ENCODE data around the gene KIFC3.

Gene KIFC3

GRCh38 chr16:57773655-57774295, 28.5 kb downstream of the KIFC3 start:
- no peak overlapping the region for H3K4me3 Mint-ChIP-seq
- TF ChIP-seq CTCF (IDR thresholded peaks at IDR 0.05), result no peak
- no peaks in the 10 kb centered on the region for H3K9me3 Mint-ChIP-seq
- H3K27ac Mint-ChIP-seq, result peak overlapping the region; percentile 57
- no peaks in the 10 kb centered on the region for H3K36me3 Mint-ChIP-seq (ENCODE audit: low read depth)
- peaks cover 24% of the 10 kb centered on the region for H3K4me1 Mint-ChIP-seq
- H3K27me3 Mint-ChIP-seq (ENCODE audit: low read depth, poor library complexity), result peaks cover 4% of the 10 kb centered on the region
- no peak for DNase-seq

DNA sequence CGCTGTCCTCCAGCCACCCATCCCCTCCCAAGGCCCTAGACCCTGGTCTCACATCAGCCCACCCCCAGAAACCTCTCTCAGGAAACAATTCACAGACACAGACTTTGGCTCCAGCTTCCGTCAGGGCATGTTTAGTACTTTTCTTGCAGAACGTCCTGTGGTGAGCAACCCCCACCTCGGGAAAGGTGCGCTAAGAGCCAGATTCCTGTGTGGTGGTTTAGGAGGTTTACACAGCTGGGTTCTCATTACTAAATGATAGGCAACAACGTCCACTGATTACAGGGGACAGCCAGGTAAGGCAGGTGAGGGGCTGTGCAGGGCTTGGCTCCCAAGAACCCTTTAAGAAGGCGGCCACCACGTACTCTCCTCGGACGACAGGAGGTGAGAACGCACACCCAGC, 29.3 kb downstream of the KIFC3 start:
- TF ChIP-seq CTCF (IDR thresholded peaks at IDR 0.05), result no peak
- peaks cover 4% of the 10 kb centered on the region for H3K27me3 Mint-ChIP-seq (ENCODE audit: low read depth, poor library complexity)
- no peaks in the 10 kb centered on the region for H3K36me3 Mint-ChIP-seq (ENCODE audit: low read depth)
- no peak overlapping the region for H3K27ac Mint-ChIP-seq
- H3K4me3 Mint-ChIP-seq, result no peak overlapping the region
- no peaks in the 10 kb centered on the region for H3K9me3 Mint-ChIP-seq
- H3K4me1 Mint-ChIP-seq, result peaks cover 24% of the 10 kb centered on the region
- no peak for DNase-seq

DNA sequence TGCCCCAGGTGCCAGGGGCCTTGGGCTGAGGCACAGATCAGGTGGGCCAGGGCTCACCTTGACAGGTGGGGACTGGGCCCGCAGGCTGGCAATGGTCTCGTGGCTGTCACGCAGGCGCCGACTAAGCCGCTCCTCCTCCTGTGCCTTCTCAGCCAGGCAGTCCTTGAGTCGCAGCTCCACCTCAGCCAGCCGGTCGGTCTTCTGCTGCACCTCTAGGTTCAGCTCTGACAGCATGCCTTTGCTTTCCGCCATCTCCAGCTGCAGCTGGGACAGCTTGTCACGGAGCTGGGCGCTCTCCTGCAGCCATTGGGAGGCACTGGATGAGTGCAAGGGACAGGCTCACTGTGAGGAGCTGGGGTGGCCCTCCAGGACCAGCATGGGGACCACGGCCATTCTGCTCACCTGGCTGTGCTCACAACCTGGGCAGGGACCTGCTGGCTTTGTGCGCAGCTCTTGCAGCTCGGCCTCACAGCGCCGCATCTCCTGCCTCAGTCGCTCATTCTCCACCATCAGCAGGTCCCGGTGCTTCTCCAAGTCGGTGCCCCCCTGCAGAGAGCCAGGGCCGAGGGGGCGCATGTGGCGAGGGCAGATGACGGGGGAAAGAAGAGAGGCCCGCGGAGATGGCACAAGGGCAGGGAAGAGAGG, 31.0 kb downstream of the KIFC3 start:
- H3K27me3 Mint-ChIP-seq (ENCODE audit: low read depth, poor library complexity), result peaks cover 4% of the 10 kb centered on the region

GRCh38 chr16:57770361-57770760, 31.9 kb downstream of the KIFC3 start:
- DNase-seq, result no peak
- Mint-ChIP-seq H3K27ac (no peak overlapping the region), H3K4me3 (no peak overlapping the region), H3K27me3 (ENCODE audit: low read depth, poor library complexity) (peaks cover 7% of the 10 kb centered on the region), H3K36me3 (ENCODE audit: low read depth) (no peaks in the 10 kb centered on the region), H3K4me1 (peaks cover 15% of the 10 kb centered on the region), H3K9me3 (no peaks in the 10 kb centered on the region)
- no peak for TF ChIP-seq CTCF (IDR thresholded peaks at IDR 0.05)

More for the DNA sequence above, 31.0 kb downstream of the KIFC3 start:
- no peaks in the 10 kb centered on the region for H3K9me3 Mint-ChIP-seq
- DNase-seq, result no peak
- no peak overlapping the region for H3K4me3 Mint-ChIP-seq
- H3K36me3 Mint-ChIP-seq (ENCODE audit: low read depth), result no peaks in the 10 kb centered on the region
- peaks cover 20% of the 10 kb centered on the region for H3K4me1 Mint-ChIP-seq
- no peak for TF ChIP-seq CTCF (IDR thresholded peaks at IDR 0.05)
- peak overlapping the region; percentile 67 for H3K27ac Mint-ChIP-seq

GRCh38 chr16:57769541-57770145, 32.6 kb downstream of the KIFC3 start:
- TF ChIP-seq CTCF (IDR thresholded peaks at IDR 0.05), result no peak
- Mint-ChIP-seq H3K9me3 (no peaks in the 10 kb centered on the region), H3K4me3 (no peak overlapping the region), H3K27me3 (ENCODE audit: low read depth, poor library complexity) (peaks cover 5% of the 10 kb centered on the region), H3K36me3 (ENCODE audit: low read depth) (no peaks in the 10 kb centered on the region), H3K4me1 (peaks cover 11% of the 10 kb centered on the region), H3K27ac (no peak overlapping the region)
- DNase-seq, result no peak
